ENCODE results near the gene GTF2A1L.

The GTF2A1L gene

DNA sequence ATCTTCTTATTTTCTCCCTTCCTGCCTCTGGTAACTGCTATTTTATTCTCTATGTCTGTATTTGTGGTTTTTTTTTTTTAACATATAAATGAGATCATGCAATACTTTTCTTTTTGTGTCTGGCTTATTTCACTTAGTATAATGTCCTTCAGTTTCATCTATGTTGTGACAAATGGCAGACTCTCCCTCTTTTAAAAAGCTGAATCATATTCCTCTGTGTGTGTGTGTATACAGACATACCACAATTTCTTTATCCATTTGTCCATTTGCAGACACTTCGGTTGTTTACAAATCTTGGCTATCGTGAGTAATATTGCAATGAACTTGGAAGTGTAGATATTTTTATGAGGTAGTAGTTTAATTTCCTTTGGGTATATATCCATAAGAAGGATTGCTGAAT is 7.0 kb downstream of the GTF2A1L start:
- H3K9ac ChIP-seq (ENCODE audit: low read length) = no peak overlapping the region
- no peaks in the 10 kb centered on the region for H3F3A ChIP-seq (ENCODE audit: insufficient read depth, low read length)
- no peak overlapping the region for H3K4me2 ChIP-seq (ENCODE audit: low read depth, low read length)
- no peak for DNase-seq
- H2AFZ ChIP-seq (ENCODE audit: low read length) = no peak overlapping the region
- no peaks in the 10 kb centered on the region for H3K9me3 ChIP-seq (replicated peaks; ENCODE audit: insufficient read depth, low read length)
- no peaks in the 10 kb centered on the region for H3K36me3 ChIP-seq (replicated peaks; ENCODE audit: insufficient read depth, low read length)
- H3K9me2 ChIP-seq (replicated peaks; ENCODE audit: insufficient read depth, low read length) = no peaks in the 10 kb centered on the region
- H3K27me3 ChIP-seq (replicated peaks; ENCODE audit: insufficient read depth, low read length) = no peaks in the 10 kb centered on the region
- no peaks in the 10 kb centered on the region for H4K20me1 ChIP-seq (ENCODE audit: insufficient read depth, low read length)
- H3K4me3 ChIP-seq (ENCODE audit: low read length) = no peak overlapping the region
- no peaks in the 10 kb centered on the region for H3K4me1 ChIP-seq (ENCODE audit: low read length)
- TF ChIP-seq CTCF (IDR thresholded peaks at IDR 0.05; ENCODE audit: low read length) = no peak
- no peak for TF ChIP-seq EZH2 (optimal IDR thresholded peaks at IDR 0.05; ENCODE audit: low read depth, low read length)
- TF ChIP-seq EZH2phosphoT487 (IDR thresholded peaks at IDR 0.05; ENCODE audit: low read length) = no peak
- no peak overlapping the region for H3K27ac ChIP-seq (ENCODE audit: low read length)
- H3K79me2 ChIP-seq (ENCODE audit: low read length) = no peaks in the 10 kb centered on the region

GRCh38 chr2:48626047-48626446 is 8.4 kb downstream of the GTF2A1L start:
- Histone ChIP-seq H3K9me2 (replicated peaks; ENCODE audit: insufficient read depth, low read length) (no peaks in the 10 kb centered on the region), H3F3A (ENCODE audit: insufficient read depth, low read length) (no peaks in the 10 kb centered on the region), H3K9ac (ENCODE audit: low read length) (no peak overlapping the region), H3K4me2 (ENCODE audit: low read depth, low read length) (no peak overlapping the region), H3K79me2 (ENCODE audit: low read length) (no peaks in the 10 kb centered on the region), H3K27ac (ENCODE audit: low read length) (no peak overlapping the region), H3K4me3 (ENCODE audit: low read length) (no peak overlapping the region), H3K4me1 (ENCODE audit: low read length) (no peaks in the 10 kb centered on the region), H3K27me3 (replicated peaks; ENCODE audit: insufficient read depth, low read length) (no peaks in the 10 kb centered on the region), H3K9me3 (replicated peaks; ENCODE audit: insufficient read depth, low read length) (no peaks in the 10 kb centered on the region), H2AFZ (ENCODE audit: low read length) (no peak overlapping the region), H4K20me1 (ENCODE audit: insufficient read depth, low read length) (no peaks in the 10 kb centered on the region), H3K36me3 (replicated peaks; ENCODE audit: insufficient read depth, low read length) (no peaks in the 10 kb centered on the region)
- DNase-seq = no peak
- TF ChIP-seq EZH2phosphoT487 (IDR thresholded peaks at IDR 0.05; ENCODE audit: low read length) (no peak), CTCF (IDR thresholded peaks at IDR 0.05; ENCODE audit: low read length) (no peak), EZH2 (optimal IDR thresholded peaks at IDR 0.05; ENCODE audit: low read depth, low read length) (no peak)

DNA sequence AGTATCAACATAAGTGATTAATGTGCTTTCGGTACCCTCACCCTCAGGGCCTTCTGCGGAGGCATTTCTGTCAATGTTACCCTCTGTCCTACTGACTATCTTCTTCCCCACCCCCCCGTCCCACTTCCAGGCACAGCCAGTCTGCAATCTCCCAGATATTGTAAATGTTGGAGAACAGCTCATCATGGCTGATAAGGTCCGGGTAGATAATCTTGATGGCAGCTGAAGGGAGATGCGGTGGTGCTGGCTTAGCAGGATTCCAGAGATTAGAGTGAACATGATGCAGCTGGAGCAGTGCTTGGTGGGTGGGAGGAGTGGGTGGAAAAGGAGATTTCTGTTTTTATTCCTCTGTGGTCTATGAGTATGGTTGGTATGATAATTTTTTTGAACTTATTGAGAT is 15.5 kb downstream of the GTF2A1L start:
- H3K9me3 ChIP-seq (replicated peaks; ENCODE audit: insufficient read depth, low read length) = no peaks in the 10 kb centered on the region
- no peaks in the 10 kb centered on the region for H3F3A ChIP-seq (ENCODE audit: insufficient read depth, low read length)
- H3K4me2 ChIP-seq (ENCODE audit: low read depth, low read length) = no peak overlapping the region
- no peak overlapping the region for H3K9ac ChIP-seq (ENCODE audit: low read length)
- H3K4me1 ChIP-seq (ENCODE audit: low read length) = no peaks in the 10 kb centered on the region
- no peaks in the 10 kb centered on the region for H3K9me2 ChIP-seq (replicated peaks; ENCODE audit: insufficient read depth, low read length)
- H3K79me2 ChIP-seq (ENCODE audit: low read length) = no peaks in the 10 kb centered on the region
- H2AFZ ChIP-seq (ENCODE audit: low read length) = no peak overlapping the region
- DNase-seq = no peak
- TF ChIP-seq CTCF (IDR thresholded peaks at IDR 0.05; ENCODE audit: low read length) (no peak), EZH2phosphoT487 (IDR thresholded peaks at IDR 0.05; ENCODE audit: low read length) (no peak), EZH2 (optimal IDR thresholded peaks at IDR 0.05; ENCODE audit: low read depth, low read length) (no peak)
- H3K4me3 ChIP-seq (ENCODE audit: low read length) = no peak overlapping the region
- no peak overlapping the region for H3K27ac ChIP-seq (ENCODE audit: low read length)
- H4K20me1 ChIP-seq (ENCODE audit: insufficient read depth, low read length) = no peaks in the 10 kb centered on the region
- no peaks in the 10 kb centered on the region for H3K27me3 ChIP-seq (replicated peaks; ENCODE audit: insufficient read depth, low read length)
- no peaks in the 10 kb centered on the region for H3K36me3 ChIP-seq (replicated peaks; ENCODE audit: insufficient read depth, low read length)
